Activated CD8-positive, alpha-beta memory T cell treated with anti-CD3 and anti-CD28 coated beads for 1 hour (primary cell): Measurements from ENCODE around the gene SELENOO.
"Not testable (repeated sequence)": the region's sequence is repeated elsewhere in the genome, so short reads cannot be mapped to it uniquely, and the experiment has no call there.

Experiments
- DNase-seq, 2 donors: peaks; one replicate each; pipeline ENCODE4 v3.0.0-alpha.2; 2020; ENCODE audit warnings: low read depth in 1 of 2; ENCODE audit errors: extremely low read depth in 1 of 2

SELENOO gene

DNA sequence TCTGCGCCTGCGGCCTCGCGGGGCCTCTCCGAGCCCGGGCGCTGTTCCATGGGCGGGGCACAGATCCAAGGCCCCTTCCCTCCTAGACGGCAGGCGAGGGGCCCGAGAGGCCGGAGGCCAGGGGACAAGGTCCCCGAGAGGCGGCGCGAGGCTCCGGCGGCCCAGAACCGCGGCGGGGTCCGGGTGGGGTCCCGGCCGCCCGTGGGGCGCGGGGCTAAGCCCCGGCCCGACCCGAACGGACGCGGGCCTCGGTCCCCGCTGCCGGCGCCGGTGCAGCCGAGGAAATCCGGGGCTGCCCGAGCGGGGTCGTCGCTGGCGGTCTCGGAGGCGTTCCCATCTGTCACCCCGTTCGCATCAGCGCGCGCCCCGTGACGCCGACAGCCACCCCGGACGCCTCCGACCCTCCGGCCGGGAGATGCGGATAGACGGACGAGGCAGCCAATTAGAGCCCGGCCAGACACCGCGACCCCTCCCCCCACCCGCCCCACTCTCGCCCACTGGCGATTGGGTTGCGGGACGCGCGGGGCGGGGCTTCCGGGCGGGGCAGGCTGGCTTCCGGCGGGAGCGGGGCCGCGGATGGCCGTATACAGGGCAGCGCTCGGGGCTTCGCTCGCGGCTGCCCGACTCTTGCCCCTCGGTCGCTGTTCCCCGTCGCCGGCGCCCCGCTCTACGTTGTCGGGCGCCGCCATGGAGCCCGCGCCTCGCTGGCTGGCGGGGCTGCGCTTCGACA lies at the start of gene SELENOO:
Gene SELENOO, plus strand, starts transcription at position 551 of the 730 bp plus-strand sequence. Its CDS starts 26 bp downstream, at position 577.
- peak; percentile 72 to 86 for DNase-seq

DNA sequence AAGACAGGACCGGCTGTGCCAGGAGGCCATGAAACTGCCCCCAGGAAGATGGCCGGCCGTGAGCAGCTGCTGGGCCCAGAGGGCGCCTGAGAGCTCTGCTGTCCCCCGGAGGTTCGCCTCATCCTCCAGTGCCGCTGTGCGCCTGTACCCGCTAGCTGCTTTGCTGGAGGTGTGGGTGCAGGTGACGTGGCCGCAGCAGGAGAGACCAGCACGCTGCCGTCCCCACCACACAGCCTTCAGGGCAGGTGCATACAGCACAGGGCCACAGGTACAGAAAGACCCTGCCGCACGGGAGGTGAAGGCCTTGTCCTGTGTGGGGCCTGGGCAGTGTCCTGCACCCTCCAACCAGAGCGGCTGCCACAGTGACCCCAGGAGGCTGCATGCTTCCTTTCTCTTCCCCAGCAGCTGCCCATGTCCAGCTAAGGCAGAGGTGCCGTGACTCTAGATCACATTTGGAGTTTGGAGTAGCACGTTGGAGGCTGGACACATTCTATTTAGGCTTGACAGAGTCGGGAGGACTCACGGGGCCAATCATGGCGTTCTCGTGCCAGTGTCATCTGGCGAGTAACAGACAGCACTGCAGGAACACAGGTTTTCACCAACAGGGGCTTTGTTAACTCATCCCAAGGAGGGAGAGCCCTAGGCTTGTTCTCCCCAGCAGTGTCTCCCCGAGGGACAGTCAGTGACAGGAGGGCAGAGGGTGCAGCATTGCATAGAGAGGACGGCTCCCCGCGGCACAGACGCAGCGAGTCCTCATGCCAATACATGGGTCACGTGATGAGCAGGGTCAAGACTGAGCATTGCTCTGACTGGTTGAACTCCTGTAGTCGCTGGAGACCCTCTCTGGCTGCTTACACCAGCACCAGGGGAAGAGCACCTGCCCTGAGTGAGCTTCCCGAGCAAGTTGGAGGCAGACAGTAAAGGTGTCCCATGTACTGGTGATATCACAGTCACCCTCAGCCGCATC lies 49.0 kb upstream of the SELENOO start:
- no peak for DNase-seq

- no peak for DNase-seq
Measured at GRCh38 chr22:50153056-50153755, 47.6 kb upstream of the SELENOO start.

DNA sequence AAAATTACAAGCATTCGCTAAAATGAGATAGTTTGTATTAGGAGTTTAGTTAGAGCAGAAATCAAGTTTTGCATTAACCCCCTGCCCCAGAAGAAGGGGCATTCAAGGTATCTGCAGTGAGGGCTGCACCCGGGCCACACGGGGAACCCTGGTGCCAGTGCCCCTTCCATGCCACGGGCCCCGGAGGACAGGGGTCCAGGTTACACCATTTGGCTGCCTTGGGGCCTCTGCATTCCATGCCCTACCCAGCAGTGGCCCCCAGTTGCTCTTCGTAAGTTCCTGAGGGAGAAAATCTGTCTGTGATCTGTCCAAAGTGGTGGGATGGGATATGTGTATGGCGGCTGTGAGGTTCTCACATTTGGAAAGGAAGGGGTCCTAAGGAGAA lies 47.1 kb upstream of the SELENOO start:
- no peak for DNase-seq

GRCh38 chr22:50157709-50158375 lies 43.0 kb upstream of the SELENOO start:
- no peak for DNase-seq

GRCh38 chr22:50160947-50161346 lies 39.9 kb upstream of the SELENOO start:
- no peak for DNase-seq

DNA sequence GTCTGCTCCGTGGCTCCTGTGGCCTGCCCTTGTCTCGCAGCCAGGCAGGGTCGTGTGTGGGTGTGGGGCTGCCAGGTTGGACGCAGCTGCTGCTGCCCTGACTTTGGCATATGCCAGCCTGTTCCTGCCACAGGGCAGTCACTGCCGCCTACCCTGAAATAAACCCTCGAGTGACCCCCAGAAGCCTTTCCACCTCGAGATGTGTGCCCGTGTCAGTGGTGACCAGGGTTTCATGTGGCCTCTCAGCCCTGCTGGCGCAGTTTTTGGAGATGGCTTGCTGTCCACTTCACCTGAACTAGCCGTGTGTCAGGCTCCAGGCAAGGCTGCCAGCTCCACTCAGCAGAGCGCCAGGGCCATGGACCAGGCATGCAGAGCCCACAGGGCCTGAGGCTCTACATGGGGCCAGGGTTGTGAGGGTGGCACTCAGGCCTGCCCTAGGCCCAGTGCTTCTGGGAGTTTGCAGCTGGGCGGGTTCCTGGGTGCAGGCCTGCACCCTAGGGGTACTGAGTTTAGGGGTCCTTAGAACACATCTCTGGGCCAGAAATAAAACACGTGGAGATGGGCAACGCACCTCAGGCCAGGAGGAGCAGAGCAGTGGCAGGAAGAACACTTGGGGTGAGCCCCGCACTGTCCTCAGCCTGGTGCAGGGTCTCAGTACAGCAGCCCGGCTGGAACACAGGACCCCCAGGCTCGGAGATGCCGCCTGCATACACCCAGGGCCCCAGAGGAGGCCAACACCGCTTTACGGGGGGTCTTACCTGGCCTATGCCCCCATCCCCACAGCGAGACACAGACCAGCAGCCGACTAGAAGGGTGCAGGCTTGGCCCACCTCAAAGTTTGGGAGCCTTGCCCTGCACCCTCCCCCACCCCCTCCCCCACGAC lies 39.1 kb upstream of the SELENOO start:
- no peak for DNase-seq

- DNase-seq = no peak
Measured at GRCh38 chr22:50162391-50162956, 38.3 kb upstream of the SELENOO start.

DNA sequence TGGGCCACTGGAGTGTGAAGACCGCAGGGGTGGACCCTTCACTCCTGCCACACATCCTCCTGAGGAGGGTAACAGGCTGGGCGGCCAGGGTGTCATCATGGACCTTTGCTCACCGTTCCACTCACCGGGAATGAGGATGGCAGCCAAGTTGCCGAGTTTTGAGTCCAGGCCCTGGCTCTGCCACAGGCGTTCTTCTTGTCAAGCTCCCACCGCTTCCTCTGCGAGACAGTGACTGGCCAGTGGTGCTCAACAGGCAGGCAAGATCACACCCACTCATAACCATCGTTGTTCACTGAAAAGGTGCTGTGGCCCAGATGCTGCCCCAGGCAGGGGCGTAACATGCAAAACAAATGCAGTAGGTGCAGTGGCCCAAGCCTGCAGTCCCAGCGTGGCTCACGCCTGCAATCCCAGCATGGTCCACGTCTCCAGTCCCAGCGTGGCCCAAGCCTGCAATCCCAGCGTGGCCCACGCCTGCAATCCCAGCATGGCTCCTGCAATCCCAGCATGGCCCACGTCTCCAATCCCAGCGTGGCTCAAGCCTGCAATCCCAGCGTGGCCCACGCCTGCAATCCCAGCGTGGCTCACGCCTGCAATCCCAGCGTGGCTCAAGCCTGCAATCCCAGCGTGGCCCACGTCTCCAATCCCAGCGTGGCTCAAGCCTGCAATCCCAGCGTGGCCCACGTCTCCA lies 35.2 kb upstream of the SELENOO start:
- no peak for DNase-seq

DNA sequence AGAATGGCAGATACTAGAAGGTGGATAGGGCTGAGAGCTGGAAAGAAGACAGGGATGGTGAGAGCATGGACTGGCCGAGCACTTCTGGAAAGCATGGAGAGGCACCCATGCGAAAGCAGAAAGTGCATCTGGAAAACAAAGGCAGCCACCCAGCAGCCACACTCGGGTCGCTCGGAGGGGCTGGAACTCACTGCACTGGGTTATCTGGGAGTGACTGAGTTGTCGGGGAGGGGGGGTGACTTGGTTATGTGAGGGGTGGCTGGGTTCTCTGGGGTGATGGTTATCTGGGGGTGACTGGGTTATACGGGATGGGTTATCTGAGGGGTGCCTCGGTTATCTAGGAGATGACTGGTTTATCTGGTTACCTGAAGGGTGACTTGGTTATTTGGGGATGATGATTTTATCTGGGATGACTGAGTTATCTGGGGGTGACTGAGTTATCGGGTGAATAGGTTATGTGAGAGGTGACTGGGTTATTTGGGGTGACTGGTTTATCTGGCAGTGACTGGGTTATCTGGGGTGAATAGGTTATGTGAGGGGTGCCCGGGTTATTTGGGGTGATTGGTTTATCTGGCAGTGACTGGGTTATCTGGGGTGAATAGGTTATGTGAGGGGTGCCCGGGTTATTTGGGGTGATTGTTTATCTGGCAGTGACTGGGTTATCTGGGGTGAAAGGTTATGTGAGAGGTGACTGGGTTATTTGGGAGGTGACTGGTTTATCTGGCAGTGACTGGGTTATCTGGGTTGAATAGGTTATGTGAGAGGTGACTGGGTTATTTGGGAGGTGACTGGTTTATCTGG lies 32.9 kb upstream of the SELENOO start:
- DNase-seq = no peak

GRCh38 chr22:50168490-50169180 lies 32.2 kb upstream of the SELENOO start:
- DNase-seq = not testable (repeated sequence)

DNA sequence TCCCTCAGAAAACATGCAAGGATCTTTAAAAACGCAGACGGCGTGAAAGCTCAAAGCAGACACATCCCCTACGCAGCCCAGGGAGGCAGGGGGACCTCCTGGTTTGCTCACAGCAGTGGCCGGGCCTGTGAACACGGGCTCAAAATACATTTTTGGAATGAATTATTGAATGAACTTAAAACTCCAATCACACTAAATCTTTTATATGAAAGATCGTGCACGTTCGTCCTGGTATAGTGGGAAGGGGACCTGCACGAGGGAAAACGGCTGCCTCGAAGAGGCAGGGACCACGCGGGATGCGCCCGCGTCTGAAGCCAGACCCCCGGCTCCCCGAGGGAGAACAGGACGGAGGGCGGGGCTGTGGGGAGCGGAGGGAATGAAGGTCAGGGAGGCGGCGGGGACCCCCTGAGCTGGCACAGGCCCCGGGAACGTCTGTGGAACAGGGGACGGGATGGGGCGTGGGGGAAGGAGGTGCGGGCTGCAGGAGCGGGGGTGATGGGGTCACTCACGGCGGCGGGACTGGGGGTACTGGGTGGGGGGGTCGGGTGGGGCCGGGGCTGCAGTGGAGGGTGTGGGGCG lies 31.5 kb upstream of the SELENOO start:
- DNase-seq = no peak

- no peak for DNase-seq
Measured at GRCh38 chr22:50169774-50170341, 31.0 kb upstream of the SELENOO start.

- DNase-seq = no peak
Measured at GRCh38 chr22:50170453-50171318, 30.1 kb upstream of the SELENOO start, which contains the start of gene PANX2. PANX2 (plus strand) TSS chr22:50170731; CDS start chr22:50170731, 0 bp downstream.

GRCh38 chr22:50171319-50171964 lies 29.4 kb upstream of the SELENOO start:
- no peak for DNase-seq
